Keratinocyte (primary cell): ENCODE results near the gene FARP1. TPM values are rescaled to one million over a fixed set of nuclear protein-coding genes. Genes with fewer than 3 reads are reported as not detected.

ENCODE experiments used
- DNase-seq: peaks from one replicate; pipeline ENCODE4 v3.0.0-alpha.2; 2011; ENCODE audit warnings: low read depth, missing footprints, low spot score
- FAIRE-seq: peaks from 2 replicates; lab custom pipeline; 2011; peaks lifted over from hg19 to GRCh38; lab: Jason Lieb, UNC
- H2AFZ ChIP-seq: 2 replicates; pipeline ENCODE4 v1.6.0; 2012; ENCODE audit warnings: low read length, control low read depth, inconsistent platforms; ENCODE audit not compliant: control insufficient read depth
- H3K27ac ChIP-seq: 2 replicates; pipeline ENCODE4 v1.5.1; 2011; ENCODE audit warnings: low read length; ENCODE audit not compliant: control insufficient read depth, insufficient read depth
- H3K27me3 ChIP-seq: 3 replicates; pipeline ENCODE4 v1.6.0; 2011; ENCODE audit warnings: low read length; ENCODE audit not compliant: control insufficient read depth, insufficient read depth; ENCODE audit errors: extremely low read depth
- H3K36me3 ChIP-seq, 2 experiments: 2 replicates in 1 of 2; 3 replicates in 1 of 2; pipeline ENCODE4 v1.5.1; 2011; ENCODE audit warnings: low read length in 2 of 2, mild to moderate bottlenecking in 1 of 2; ENCODE audit not compliant: control insufficient read depth in 2 of 2, insufficient read depth in 2 of 2; ENCODE audit errors: extremely low read depth in 1 of 2
- H3K4me1 ChIP-seq: 3 replicates; pipeline ENCODE4 v1.5.1; 2011; ENCODE audit warnings: low read length; ENCODE audit not compliant: control insufficient read depth, insufficient read depth; ENCODE audit errors: extremely low read depth
- H3K4me2 ChIP-seq: 3 replicates; pipeline ENCODE4 v1.6.0; 2011; ENCODE audit warnings: low read depth, low read length; ENCODE audit not compliant: control insufficient read depth, insufficient read depth; ENCODE audit errors: extremely low read depth
- H3K4me3 ChIP-seq, 3 experiments: fragments of 200-600 bp in 1 of 3; sonication (generic) in 1 of 3; 2 replicates in 2 of 3; 3 replicates in 1 of 3; pipeline ENCODE4 v1.5.1; 2011 to 2016; ENCODE audit warnings: low read length in 3 of 3, mild to moderate bottlenecking in 3 of 3, control low read depth in 2 of 3, inconsistent platforms in 1 of 3, low read depth in 1 of 3, mixed read lengths in 1 of 3, mixed run types in 1 of 3, moderate library complexity in 1 of 3; ENCODE audit not compliant: control insufficient read depth in 2 of 3, insufficient read depth in 2 of 3; ENCODE audit errors: extremely low read depth in 1 of 3
- H3K79me2 ChIP-seq: 2 replicates; pipeline ENCODE4 v1.6.0; 2012; ENCODE audit warnings: low read length; ENCODE audit not compliant: control insufficient read depth, insufficient read depth
- H3K9ac ChIP-seq: 3 replicates; pipeline ENCODE4 v1.6.0; 2011; ENCODE audit warnings: low read length; ENCODE audit not compliant: control insufficient read depth, insufficient read depth; ENCODE audit errors: extremely low read depth
- H3K9me1 ChIP-seq: 3 replicates; pipeline ENCODE4 v1.6.0; 2011; ENCODE audit warnings: low read length; ENCODE audit not compliant: control insufficient read depth, insufficient read depth; ENCODE audit errors: extremely low read depth
- H3K9me3 ChIP-seq: 2 replicates; pipeline ENCODE4 v1.5.1; 2012; ENCODE audit warnings: low read depth, low read length; ENCODE audit not compliant: control insufficient read depth
- H4K20me1 ChIP-seq: 3 replicates; pipeline ENCODE4 v1.6.0; 2011; ENCODE audit warnings: low read length; ENCODE audit not compliant: control insufficient read depth, insufficient read depth; ENCODE audit errors: extremely low read depth
- CTCF ChIP-seq, 3 experiments: IDR thresholded peaks in 1 of 3; conservative IDR thresholded peaks in 1 of 3; optimal IDR thresholded peaks in 1 of 3; 2 replicates in 2 of 3; 3 replicates in 1 of 3; pipeline versions ENCODE3 to v1.5.1; 2011; ENCODE audit warnings: low read length in 3 of 3, mild to moderate bottlenecking in 3 of 3, moderate library complexity in 2 of 3, control low read depth in 1 of 3, inconsistent platforms in 1 of 3; ENCODE audit not compliant: insufficient read depth in 2 of 3; ENCODE audit errors: extremely low read depth in 1 of 3
- EZH2 ChIP-seq: IDR thresholded peaks from one replicate; pipeline ENCODE4 v1.6.1; 2012; ENCODE audit warnings: inconsistent platforms, mild to moderate bottlenecking, low read length, moderate library complexity
- dilution Hi-C: fragments of 300-500 bp; cut with MboI; formaldehyde crosslinking; loops from one replicate; pipeline ENCODE4 v1.7.0; 2020; ENCODE audit warnings: low sequenced_read_pairs; ENCODE audit not compliant: extremely low pct_ligation_motif_present
- polyA plus RNA-seq, 5 experiments: library from polyadenylated mRNA; depleted of rRNA in 3 of 5; stranded (reverse) in 3 of 5; stranded (forward) in 1 of 5; unstranded in 1 of 5; fragments of >200 nt; gene quantifications; 1 replicate in 1 of 5; 2 replicates in 3 of 5; 3 replicates in 1 of 5; pipeline versions ENCODE4 v1.2.1 to v1.2.3, GENCODE V29; 2011 to 2012; ENCODE audit warnings: missing spikeins in 2 of 5, low read depth in 1 of 5, low replicate concordance in 1 of 5

The FARP1 gene
- polyA plus RNA-seq, 1 donor (not counting 4 experiments of a cell fraction or from before 2014, with no cell fraction given) = 10.3 TPM

- Histone ChIP-seq H3K36me3 (no peaks in the 10 kb centered on the region), H3K9ac (no peak overlapping the region), H3K4me3 (no peak overlapping the region), H3K79me2 (no peaks in the 10 kb centered on the region), H3K27me3 (no peaks in the 10 kb centered on the region), H4K20me1 (no peaks in the 10 kb centered on the region), H3K9me3 (no peaks in the 10 kb centered on the region), H3K9me1 (no peaks in the 10 kb centered on the region), H3K27ac (no peak overlapping the region), H3K4me1 (no peaks in the 10 kb centered on the region), H2AFZ (no peak overlapping the region), H3K4me2 (no peak overlapping the region)
- dilution Hi-C loops = no loop called here
- TF ChIP-seq CTCF (optimal IDR thresholded peaks at IDR 0.05 in 1 of 3, IDR thresholded peaks at IDR 0.05 in 1 of 3, conservative IDR thresholded peaks at IDR 0.05 in 1 of 3; ENCODE audit: extremely low read depth in 1 of 3, insufficient read depth in 2 of 3, low read length in 3 of 3) (no peak), EZH2 (no peak)
- FAIRE-seq (no peak), DNase-seq (no peak)
These were observed 255.0 kb downstream of the FARP1 start for GRCh38 chr13:98397861-98398260.

DNA sequence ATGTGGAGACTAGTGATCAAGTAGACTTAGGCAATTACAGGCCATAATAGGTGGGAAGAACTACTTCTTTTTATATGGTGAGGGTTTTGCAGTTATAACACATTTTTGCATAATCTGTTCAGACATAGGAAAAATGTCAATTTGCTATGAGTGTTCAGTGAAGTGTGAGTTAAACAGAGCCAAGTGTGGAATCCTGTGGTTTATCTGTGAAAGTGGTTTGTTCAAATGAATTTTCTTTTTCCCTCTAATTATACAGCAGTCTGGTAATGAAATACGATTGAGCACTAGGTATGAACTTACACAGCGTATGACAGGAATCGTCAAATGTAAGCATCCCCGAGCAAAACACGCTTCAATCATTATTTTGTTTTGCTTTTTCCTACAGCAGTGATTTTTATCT, 255.7 kb downstream of the FARP1 start:
- no peaks in the 10 kb centered on the region for H3K9me3 ChIP-seq
- FAIRE-seq = no peak
- dilution Hi-C loops = no loop called here

More for the DNA sequence above, 255.7 kb downstream of the FARP1 start:
- no peak overlapping the region for H2AFZ ChIP-seq
- no peaks in the 10 kb centered on the region for H3K9me1 ChIP-seq
- no peak overlapping the region for H3K4me3 ChIP-seq
- TF ChIP-seq EZH2 = no peak
- no peak for TF ChIP-seq CTCF (optimal IDR thresholded peaks at IDR 0.05 in 1 of 3, IDR thresholded peaks at IDR 0.05 in 1 of 3, conservative IDR thresholded peaks at IDR 0.05 in 1 of 3; ENCODE audit: extremely low read depth in 1 of 3, insufficient read depth in 2 of 3, low read length in 3 of 3)
- no peaks in the 10 kb centered on the region for H3K27me3 ChIP-seq
- H4K20me1 ChIP-seq = no peaks in the 10 kb centered on the region
- H3K4me1 ChIP-seq = no peaks in the 10 kb centered on the region
- no peak overlapping the region for H3K27ac ChIP-seq
- no peak overlapping the region for H3K4me2 ChIP-seq
- no peaks in the 10 kb centered on the region for H3K36me3 ChIP-seq
- H3K9ac ChIP-seq = no peak overlapping the region
- DNase-seq = no peak
- no peaks in the 10 kb centered on the region for H3K79me2 ChIP-seq
